GF-D8 (cell line): ENCODE results near the gene GIPC1.
A peak's percentile ranks its signal among the peaks of the same experiment; 100 is the strongest.
"Not testable (repeated sequence)": the region's sequence is repeated elsewhere in the genome, so short reads cannot be mapped to it uniquely, and the experiment has no call there.

Experiments
- DNase-seq: peaks from one replicate; lab custom pipeline; 2025; lab: John Stamatoyannopoulos, UW

Gene GIPC1

DNA sequence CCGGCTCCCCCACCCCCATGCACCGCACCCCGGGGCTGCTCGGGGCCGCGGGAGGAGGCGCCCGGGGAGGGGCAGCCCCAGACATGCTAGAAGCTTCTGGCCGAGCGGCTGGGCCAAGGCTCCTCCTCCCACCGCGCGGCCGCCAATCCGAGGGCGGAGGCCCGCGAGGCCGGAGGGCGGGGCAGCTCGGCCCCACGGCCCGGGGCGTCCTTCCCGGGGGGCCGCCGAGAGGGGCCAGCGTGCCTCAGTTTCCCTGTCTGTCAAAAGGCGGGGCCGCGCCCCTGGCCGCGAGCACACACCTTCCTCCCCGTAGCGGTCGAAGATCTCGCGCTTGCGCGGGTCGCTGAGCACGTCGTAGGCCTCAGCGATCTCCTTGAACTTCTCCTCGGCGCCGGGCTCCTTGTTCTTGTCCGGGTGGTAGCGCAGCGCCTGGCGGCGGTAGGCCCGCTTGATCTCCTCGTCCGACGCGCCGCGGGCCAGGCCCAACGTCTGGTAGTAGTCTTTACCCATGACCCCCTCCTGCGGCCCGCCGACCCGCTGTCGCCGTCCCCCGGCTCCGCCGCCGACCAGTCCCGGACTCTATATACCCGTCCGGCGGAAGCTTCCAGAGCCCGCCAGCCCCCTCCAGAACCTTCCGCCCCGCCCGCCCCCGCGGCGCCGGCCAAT, 22.0 kb upstream of the GIPC1 start, which contains the start of gene DNAJB1:
DNAJB1 (minus strand) TSS at position 558 of the 666 bp plus-strand sequence; CDS start at position 510, 48 bp downstream.
- DNase-seq: peak; percentile 13

DNA sequence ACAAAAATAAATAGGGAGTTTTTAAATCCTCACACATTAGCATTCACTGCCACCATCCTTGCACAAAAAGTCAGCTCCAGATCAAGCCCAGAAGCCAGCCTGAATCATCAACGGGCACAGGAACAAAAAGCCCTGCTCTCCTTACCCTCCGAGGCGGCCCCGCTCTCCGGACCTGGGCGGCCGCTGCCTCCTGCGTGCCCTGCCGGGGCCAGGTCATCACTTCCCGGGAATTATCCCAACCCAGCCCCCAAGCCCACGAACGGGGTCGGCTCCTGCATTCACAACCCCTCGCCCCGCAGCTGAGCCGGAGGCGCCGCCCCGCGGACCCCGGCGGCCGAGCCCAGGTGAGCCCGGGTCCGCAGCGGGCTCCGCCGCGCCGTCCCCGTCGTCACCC, 21.5 kb upstream of the GIPC1 start:
- DNase-seq: no peak

GRCh38 chr19:14516746-14517438, 21.0 kb upstream of the GIPC1 start:
- DNase-seq: no peak

DNA sequence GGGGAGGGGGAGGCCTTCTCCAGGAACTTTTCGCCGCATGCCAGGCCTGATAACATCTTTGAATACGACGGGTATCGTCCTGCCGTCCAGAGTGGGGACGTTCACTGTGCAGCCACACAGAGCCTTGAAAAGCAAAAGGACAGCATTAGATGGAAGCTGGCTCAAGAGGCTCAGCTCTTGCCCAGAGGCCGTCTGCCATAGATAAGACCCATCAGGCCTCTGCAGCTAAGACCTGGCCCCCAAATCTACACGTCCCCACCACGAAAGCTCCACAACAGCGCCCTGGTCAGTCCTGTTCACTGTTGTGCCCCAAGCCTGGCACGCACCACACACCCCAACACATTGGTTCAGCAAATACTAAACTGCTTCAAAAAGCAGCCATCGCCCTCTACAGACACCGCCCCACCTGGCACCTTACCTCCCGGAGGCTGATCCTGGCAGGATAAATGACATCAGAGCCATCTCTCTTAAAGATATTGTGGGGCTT, 20.2 kb upstream of the GIPC1 start:
- DNase-seq: no peak

DNA sequence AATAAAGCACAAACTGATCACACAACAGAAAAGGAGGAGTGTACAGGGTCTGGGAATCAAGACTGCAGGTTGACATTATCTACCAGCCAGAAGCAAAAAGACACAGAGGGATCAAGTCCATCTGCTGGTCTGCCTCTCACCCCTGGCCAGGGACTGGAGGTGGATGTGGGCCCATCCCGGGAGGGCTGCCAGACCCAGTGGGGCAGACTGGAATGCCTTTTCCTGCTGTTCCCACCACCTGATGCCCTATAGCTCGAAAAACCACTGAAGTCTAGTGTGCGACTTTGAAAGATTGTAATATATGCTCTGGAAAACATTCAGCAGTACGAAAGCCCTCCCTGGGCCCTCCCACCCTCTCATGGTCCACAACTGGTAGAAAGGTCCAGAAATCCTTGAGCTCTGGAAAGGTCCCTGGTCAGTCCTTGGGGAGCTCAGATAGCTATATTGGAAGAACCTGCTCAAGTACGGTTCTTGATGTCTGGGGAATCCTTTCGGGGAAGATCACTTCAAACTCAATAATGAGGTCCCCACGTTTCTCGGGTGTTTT, 19.6 kb upstream of the GIPC1 start:
- DNase-seq: no peak

DNA sequence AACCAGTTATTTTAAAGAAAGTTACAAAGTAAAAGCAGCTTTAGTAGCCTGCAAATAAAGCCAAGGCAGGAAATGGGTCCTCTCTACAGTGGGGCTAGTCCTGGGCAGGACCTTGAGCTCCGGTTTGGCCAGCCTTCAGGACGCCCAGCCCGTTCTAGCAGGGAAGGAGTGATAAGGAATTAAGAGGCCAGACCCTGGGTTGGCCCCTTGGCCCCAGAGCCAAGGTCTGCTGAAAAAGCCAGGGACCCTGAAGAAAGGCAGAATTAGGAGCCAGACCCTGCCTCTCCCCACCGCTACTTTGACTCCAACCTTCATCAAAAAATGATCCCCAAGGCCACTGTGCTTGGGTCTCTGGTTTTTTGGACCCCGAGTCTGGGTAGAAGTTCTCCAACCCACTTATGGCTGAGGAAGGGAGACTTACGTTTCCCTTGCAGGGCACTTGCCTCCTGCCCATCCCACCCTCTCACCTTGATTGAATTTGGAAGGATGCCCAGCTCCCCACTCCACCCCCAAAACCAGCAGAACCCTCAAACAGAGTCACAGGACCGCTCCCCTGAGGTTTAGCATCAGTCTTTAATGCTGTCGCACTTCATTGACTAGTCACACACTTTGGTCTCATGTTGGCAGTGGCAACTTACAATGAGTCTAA, 18.4 kb upstream of the GIPC1 start:
- DNase-seq: no peak

DNA sequence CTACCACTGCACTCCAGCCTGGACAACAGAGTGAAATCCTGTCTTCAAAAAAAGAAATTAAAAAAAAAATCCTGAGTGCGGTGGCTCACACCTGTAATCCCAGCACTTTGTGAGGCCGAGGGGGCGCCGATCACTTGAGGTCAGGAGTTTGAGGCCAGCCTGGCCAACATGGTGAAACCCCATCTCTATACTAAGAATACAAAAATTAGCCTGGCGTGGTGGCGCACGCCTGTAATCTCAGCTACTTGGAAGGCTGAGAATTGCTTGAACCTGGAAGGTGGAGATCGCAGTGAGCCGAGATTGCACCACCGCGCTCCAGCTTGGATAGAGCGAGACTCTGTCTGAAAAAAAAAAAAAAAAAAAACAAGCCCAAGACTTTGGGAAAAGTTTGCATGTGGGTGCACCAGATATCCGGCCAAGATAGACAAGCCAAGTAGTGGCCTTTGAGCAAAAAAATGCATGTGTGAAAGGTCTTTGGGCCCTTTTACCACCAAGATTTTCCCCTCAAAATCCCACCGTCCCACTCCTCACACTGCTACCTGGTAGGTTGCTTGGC, 16.6 kb upstream of the GIPC1 start:
- DNase-seq: no peak

GRCh38 chr19:14511229-14511593, 15.3 kb upstream of the GIPC1 start:
- no peak for DNase-seq

DNA sequence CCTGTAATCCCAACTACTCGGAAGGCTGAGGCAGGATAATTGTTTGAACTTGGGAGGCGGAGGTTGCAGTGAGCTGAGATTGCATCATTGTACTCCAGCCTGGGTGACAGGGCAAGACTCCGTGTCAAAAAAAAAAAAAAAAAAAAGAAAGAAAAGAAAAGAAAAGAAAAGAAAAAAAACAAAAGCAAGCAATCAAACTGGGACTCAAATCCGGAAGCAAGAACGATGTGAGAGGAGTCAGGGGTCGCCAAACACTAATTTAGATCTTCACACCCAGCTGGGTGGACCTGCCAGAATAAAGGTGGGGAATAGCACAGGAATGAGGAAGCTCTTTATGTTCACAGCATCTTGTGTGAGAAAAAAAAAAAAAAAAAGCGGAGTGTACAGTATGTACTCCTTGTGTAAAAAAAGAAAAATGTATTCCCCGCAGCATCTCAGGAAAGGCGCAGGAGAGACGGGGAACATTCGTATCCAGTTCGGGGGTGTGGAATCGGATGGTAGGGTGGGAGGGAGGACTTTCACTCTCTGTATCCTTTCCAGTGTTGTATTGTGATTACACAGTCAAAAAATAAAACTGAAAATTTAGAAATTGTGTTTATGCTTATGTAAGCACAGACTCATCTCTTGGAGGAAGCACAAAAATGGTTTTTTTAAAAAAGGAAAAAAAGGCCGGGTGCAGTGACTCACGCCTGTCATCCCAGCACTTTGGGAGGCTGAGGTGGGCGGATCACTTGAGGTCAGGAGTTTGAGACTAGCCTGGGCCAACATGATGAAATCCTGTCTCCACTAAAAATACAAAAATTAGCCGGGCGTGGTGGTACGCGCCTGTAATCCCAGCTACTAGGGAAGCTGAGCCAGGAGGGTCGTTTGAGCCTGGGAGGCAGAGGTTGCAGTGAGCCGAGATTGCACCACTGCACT, 14.6 kb upstream of the GIPC1 start:
- DNase-seq: peak; percentile 27

- peak; percentile 21 for DNase-seq
Observed at GRCh38 chr19:14507704-14508542, 12.0 kb upstream of the GIPC1 start.

- DNase-seq: no peak
Observed at GRCh38 chr19:14505488-14506239, 9.7 kb upstream of the GIPC1 start.

DNA sequence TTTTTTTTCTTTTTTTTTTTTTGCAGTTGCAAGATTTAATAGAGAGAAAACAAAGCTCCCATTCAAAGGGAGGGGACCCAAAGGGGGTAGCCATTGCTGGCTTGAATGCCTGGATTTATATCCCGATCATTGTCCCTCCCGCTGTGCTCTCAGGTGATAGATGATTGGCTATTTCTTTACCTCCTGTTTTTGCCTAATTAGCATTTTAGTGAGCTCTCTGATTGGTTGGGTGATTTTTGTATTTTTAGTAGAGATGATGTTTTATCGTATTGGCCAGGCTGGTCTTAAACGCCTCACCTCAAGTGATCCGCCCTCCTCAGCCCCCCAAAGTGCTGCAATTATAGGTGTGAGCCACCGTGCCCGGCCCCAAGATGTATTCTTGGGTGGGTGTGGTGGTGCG, 8.6 kb upstream of the GIPC1 start:
- not testable (repeated sequence) for DNase-seq

- no peak for DNase-seq
Observed at GRCh38 chr19:14503285-14503684, 7.4 kb upstream of the GIPC1 start.

- DNase-seq: no peak
Observed at GRCh38 chr19:14502334-14503092, 6.6 kb upstream of the GIPC1 start.

DNA sequence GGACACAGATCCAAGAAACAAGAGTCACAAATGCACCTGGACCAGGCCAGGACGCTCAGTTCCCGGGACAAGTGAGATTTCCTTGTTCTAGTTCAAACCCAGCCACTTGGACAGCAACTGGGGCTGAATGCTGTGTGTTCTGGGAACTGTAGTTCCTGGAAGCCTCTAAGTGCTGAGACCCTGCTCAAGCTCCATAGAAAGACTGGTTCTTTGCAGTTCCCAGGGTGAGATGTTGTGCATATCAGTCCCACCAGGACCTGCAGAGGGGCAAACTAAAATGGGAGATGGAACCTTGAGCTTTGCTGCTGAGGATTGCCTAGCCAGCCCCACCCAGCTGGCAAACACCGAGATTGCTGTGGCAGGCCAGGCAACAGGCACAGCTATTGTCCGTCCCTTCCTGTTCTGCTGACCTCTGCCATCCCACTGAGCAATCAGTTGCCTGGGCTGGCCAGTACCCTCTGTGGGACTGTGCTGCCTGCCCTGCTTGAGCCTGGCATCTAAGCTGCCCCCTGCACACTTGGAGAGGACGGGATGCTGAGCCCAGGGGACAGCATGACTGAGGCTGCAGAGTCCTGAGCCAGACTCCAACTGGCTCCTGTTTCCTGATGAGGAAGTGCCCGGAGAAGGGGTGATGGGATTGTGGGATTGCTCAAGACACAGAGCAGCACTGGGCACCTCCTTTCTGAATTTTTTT, 1.4 kb upstream of the GIPC1 start:
- no peak for DNase-seq

DNA sequence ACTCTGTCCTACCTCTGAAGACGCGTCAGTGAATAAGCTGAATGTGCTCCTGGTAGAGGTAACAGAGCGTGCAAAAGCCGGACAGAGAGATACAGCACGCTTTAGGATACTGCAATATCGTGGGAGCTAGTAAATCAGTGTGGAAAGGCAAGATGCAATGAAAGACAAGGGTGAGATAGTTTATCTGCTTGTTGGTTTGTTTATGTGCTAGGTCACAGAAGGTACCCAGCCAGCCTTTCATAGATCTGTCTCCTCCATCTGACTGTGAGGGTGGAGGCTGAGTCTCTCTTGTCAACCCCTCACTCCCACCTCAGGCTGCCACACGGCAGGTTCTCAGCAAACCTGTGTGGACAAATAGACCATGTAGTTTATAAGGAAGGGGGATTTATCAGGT, 904 bp upstream of the GIPC1 start:
- DNase-seq: no peak

DNA sequence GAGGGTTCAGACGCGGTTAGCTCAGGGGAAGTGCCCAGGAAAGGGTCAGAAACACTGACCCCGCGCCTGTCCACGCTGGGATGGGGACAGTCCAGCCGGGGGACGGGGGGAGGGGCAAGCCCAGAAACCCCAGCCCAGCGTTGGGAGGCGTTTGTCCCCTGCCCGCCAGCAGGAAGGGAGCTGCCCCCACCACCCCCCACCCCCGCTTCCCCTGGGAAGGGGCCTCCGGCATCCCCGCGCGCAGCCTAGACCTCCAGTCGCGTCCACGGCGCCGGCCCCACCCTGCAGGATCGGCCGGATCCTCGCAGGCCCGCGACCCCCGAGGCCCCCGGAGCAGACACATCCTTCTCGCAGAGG, 277 bp downstream of the GIPC1 start:
- DNase-seq: no peak

GRCh38 chr19:14494910-14495671, 836 bp downstream of the GIPC1 start:
- no peak for DNase-seq
